Neural cell (in vitro differentiated cells): ENCODE results near the gene TGFBI. TPM values are rescaled to one million over a fixed set of nuclear protein-coding genes. Genes with fewer than 3 reads are reported as not detected.

ENCODE experiments used
- H2AFZ ChIP-seq: fragments of 200-600, 300-800 bp; sonication (generic), shearing (Covaris generic); 2 replicates; pipeline ENCODE4 v1.6.0; 2014; ENCODE audit warnings: low read depth, mild to moderate bottlenecking, antibody characterized with exemption, low read length, moderate library complexity
- H3F3A ChIP-seq: fragments of 200-600 bp; shearing (Covaris generic); 2 replicates; pipeline ENCODE4 v1.6.1; 2016; ENCODE audit warnings: mild to moderate bottlenecking, moderate library complexity, mixed read lengths, antibody characterized with exemption, low read length; ENCODE audit not compliant: insufficient read depth, poor library complexity, severe bottlenecking
- H3K27ac ChIP-seq: fragments of 200-600, 300-800 bp; sonication (generic), shearing (Covaris generic); 2 replicates; pipeline ENCODE4 v1.5.1; 2014; ENCODE audit warnings: mild to moderate bottlenecking, low read length, moderate library complexity
- H3K27me3 ChIP-seq: fragments of 300-800, 200-600 bp; sonication (generic), shearing (Covaris generic); 2 replicates; pipeline ENCODE4 v1.6.0; 2014; ENCODE audit warnings: mild to moderate bottlenecking, low read depth, low read length, moderate library complexity; ENCODE audit not compliant: insufficient read depth
- H3K36me3 ChIP-seq: fragments of 300-800, 200-600 bp; sonication (generic), shearing (Covaris generic); 2 replicates; pipeline ENCODE4 v1.5.1; 2014; ENCODE audit warnings: mild to moderate bottlenecking, antibody characterized with exemption, low read length, moderate library complexity; ENCODE audit not compliant: insufficient read depth
- H3K4me2 ChIP-seq: fragments of 300-800, 200-600 bp; sonication (generic), shearing (Covaris generic); 2 replicates; pipeline ENCODE4 v1.6.0; 2014; ENCODE audit warnings: mild to moderate bottlenecking, low read length
- H3K4me3 ChIP-seq: fragments of 300-800, 200-600 bp; sonication (generic), shearing (Covaris generic); 2 replicates; pipeline ENCODE4 v1.5.1; 2014; ENCODE audit warnings: mild to moderate bottlenecking, low read length, moderate library complexity
- H3K79me2 ChIP-seq: fragments of 200-600 bp; shearing (Covaris generic); replicated peaks from 2 replicates; pipeline ENCODE4 v1.6.0; 2014; ENCODE audit warnings: mild to moderate bottlenecking, low read length, moderate library complexity; ENCODE audit not compliant: insufficient read depth
- H3K9ac ChIP-seq: fragments of 300-800, 200-600 bp; sonication (generic), shearing (Covaris generic); 2 replicates; pipeline ENCODE4 v1.6.1; 2016; ENCODE audit warnings: mild to moderate bottlenecking, low read length, mixed read lengths
- H3K9me2 ChIP-seq: fragments of 200-600 bp; shearing (Covaris generic); 2 replicates; pipeline ENCODE4 v1.6.1; 2016; ENCODE audit warnings: mild to moderate bottlenecking, low read length, mixed read lengths; ENCODE audit not compliant: insufficient read depth
- H3K9me3 ChIP-seq: fragments of 200-600, 300-800 bp; sonication (generic), shearing (Covaris generic); 2 replicates; pipeline ENCODE4 v1.6.1; 2016; ENCODE audit warnings: mild to moderate bottlenecking, mixed run types, low read length, moderate library complexity, mixed read lengths
- H4K20me1 ChIP-seq: fragments of 200-600 bp; shearing (Covaris generic); 2 replicates; pipeline ENCODE4 v1.6.1; 2016; ENCODE audit warnings: mild to moderate bottlenecking, mixed run types; ENCODE audit not compliant: insufficient read depth
- CTCF ChIP-seq: fragments of 450-650 bp; IDR thresholded peaks from 2 replicates; pipeline ENCODE4 v1.5.1; 2014; ENCODE audit warnings: antibody characterized with exemption, mild to moderate bottlenecking, moderate library complexity; ENCODE audit not compliant: poor library complexity, severe bottlenecking
- EP300 ChIP-seq: fragments of 450-650 bp; conservative IDR thresholded peaks from 2 replicates; pipeline ENCODE4 v1.6.1; 2014; ENCODE audit warnings: antibody characterized with exemption, mild to moderate bottlenecking, moderate library complexity; ENCODE audit not compliant: poor library complexity, severe bottlenecking
- EZH2 ChIP-seq: fragments of 200-600, 300-800 bp; shearing (Covaris generic), sonication (generic); IDR thresholded peaks from 2 replicates; pipeline ENCODE4 v1.6.1; 2014; ENCODE audit warnings: antibody characterized with exemption, low read length, borderline replicate concordance, mild to moderate bottlenecking; ENCODE audit not compliant: insufficient read depth, poor library complexity, severe bottlenecking
- MXI1 ChIP-seq: fragments of 450-650 bp; conservative IDR thresholded peaks from 2 replicates; pipeline ENCODE4 v1.6.1; 2014; ENCODE audit warnings: antibody characterized with exemption, mild to moderate bottlenecking; ENCODE audit not compliant: poor library complexity, severe bottlenecking
- POLR2AphosphoS5 ChIP-seq: IDR thresholded peaks from 2 replicates; pipeline ENCODE4 v1.6.1; 2012
- RAD21 ChIP-seq: fragments of 450-650 bp; conservative IDR thresholded peaks from 2 replicates; pipeline ENCODE4 v1.6.1; 2014; ENCODE audit warnings: antibody characterized with exemption, mild to moderate bottlenecking, moderate library complexity
- REST ChIP-seq: IDR thresholded peaks from 2 replicates; pipeline ENCODE4 v1.6.1; 2012; ENCODE audit warnings: borderline replicate concordance
- SMC3 ChIP-seq: fragments of 450-650 bp; conservative IDR thresholded peaks from 2 replicates; pipeline ENCODE4 v1.6.1; 2014; ENCODE audit warnings: antibody characterized with exemption, mild to moderate bottlenecking, moderate library complexity; ENCODE audit not compliant: poor library complexity
- TAF1 ChIP-seq: IDR thresholded peaks from 2 replicates; pipeline ENCODE4 v1.6.1; 2012; ENCODE audit warnings: low read depth
- polyA plus RNA-seq: library from polyadenylated mRNA; depleted of rRNA; stranded (reverse); fragments of >200 nt; gene quantifications from 2 replicates; pipeline ENCODE4 v1.2.3, GENCODE V29; 2014

Gene TGFBI
- polyA plus RNA-seq, 1 donor from 2014 or later, result 0.71 TPM

GRCh38 chr5:136007271-136007670 lies 21.5 kb upstream of the TGFBI start:
- no peak overlapping the region for H2AFZ ChIP-seq
- no peak overlapping the region for H3K9ac ChIP-seq
- no peaks in the 10 kb centered on the region for H3K79me2 ChIP-seq
- no peak overlapping the region for H3K4me2 ChIP-seq
- TF ChIP-seq EP300 (no peak), POLR2AphosphoS5 (no peak)
- no peak overlapping the region for H3K27ac ChIP-seq
- no peaks in the 10 kb centered on the region for H3K9me3 ChIP-seq
- H3K36me3 ChIP-seq, result no peaks in the 10 kb centered on the region
- H3K4me3 ChIP-seq, result no peak overlapping the region
- no peaks in the 10 kb centered on the region for H3K27me3 ChIP-seq
- H3F3A ChIP-seq, result no peaks in the 10 kb centered on the region
- no peaks in the 10 kb centered on the region for H3K9me2 ChIP-seq
- H4K20me1 ChIP-seq, result no peaks in the 10 kb centered on the region

GRCh38 chr5:136011414-136012001 lies 17.3 kb upstream of the TGFBI start:
- Histone ChIP-seq H3K27me3 (no peaks in the 10 kb centered on the region), H3K4me3 (no peak overlapping the region), H3K79me2 (no peaks in the 10 kb centered on the region), H3K9me2 (no peaks in the 10 kb centered on the region), H3K36me3 (no peaks in the 10 kb centered on the region), H3K9ac (no peak overlapping the region), H4K20me1 (no peaks in the 10 kb centered on the region), H3F3A (no peaks in the 10 kb centered on the region), H2AFZ (no peak overlapping the region), H3K9me3 (no peaks in the 10 kb centered on the region), H3K4me2 (no peak overlapping the region), H3K27ac (no peak overlapping the region)
- TF ChIP-seq TAF1 (no peak), POLR2AphosphoS5 (no peak), EZH2 (no peak), RAD21 (no peak), MXI1 (no peak), SMC3 (no peak), REST (no peak), CTCF (no peak), EP300 (no peak)
